GM18526 (cell line): ENCODE data around the gene BOD1.

Experiments
- POLR2A ChIP-seq: IDR thresholded peaks from 3 replicates; pipeline ENCODE4 v1.6.1; 2011; ENCODE audit not compliant: insufficient read length; ENCODE audit errors: extremely low read depth

The BOD1 gene

DNA sequence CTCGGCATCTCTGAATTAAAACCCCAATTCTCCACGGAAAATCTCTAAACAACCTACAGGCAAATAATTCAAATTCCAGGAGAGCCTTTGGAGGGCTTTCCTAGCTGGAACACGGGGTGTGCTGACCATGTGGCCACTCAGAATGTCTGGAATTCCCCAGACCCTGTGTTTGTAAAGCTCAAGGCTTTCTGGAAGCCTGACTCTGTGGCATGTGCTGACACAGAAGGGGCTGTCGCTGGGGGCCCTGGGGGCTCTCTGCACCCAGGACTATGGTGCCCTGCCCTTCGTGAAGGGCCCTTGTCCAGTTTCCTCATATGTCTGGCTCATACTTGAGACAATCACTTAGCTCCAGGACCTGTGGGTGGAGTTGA, 29.0 kb upstream of the BOD1 start:
- TF ChIP-seq POLR2A, result no peak

DNA sequence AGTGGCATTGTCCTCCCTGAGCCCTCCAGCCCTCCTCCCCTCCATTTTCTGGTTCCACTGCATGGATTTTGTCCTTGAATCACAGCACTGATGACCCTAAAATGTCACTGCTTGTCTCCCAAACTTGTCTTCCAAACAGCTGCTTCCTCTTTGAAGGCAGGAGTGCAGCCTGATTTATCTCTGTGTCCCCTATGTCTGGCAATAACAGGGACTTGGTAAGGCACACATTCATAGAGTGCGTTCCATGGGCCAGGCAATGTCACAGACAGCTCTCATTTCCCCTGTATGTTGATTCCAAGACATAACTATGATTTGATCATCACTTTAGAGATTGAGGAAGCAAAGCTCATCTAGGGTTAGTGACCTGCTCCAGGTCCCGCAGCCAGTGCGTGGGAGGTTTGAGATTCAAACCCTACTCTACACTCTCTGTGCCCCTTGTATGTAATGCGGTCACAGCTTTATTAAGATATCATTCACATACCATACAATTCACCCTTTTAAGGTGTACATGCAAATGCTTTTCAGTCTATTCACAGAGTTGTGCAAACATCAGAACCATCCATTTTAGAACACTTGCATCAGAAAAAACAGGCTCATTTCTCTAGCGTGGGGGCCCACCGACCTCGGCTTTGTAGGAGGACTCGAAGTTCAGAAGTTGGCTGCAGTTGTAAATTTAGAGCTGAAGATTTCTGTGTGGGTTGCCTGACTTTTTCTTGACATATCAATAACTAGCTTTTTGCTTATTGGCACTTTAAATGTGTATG, 28.4 kb upstream of the BOD1 start:
- TF ChIP-seq POLR2A, result no peak

DNA sequence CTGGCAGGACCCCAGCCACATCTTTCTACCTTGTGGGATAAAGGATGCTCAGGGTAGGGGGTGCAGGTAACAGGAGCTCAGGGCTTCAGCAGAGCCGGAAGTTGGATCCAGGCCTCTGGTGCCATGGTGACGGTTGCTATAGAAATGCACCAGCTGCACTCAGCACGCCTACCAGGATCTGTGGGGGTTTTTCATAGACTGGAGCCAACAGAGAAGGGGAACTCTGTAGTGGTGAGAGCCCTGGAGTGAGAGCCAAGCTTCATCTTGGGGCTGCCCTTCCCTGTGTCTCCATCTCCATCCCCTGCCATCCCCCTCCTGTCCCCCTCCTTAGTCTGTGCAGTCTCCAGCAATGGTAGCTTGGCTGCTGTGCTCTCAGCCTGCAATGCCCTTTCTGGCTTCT, 27.5 kb upstream of the BOD1 start:
- no peak for TF ChIP-seq POLR2A

DNA sequence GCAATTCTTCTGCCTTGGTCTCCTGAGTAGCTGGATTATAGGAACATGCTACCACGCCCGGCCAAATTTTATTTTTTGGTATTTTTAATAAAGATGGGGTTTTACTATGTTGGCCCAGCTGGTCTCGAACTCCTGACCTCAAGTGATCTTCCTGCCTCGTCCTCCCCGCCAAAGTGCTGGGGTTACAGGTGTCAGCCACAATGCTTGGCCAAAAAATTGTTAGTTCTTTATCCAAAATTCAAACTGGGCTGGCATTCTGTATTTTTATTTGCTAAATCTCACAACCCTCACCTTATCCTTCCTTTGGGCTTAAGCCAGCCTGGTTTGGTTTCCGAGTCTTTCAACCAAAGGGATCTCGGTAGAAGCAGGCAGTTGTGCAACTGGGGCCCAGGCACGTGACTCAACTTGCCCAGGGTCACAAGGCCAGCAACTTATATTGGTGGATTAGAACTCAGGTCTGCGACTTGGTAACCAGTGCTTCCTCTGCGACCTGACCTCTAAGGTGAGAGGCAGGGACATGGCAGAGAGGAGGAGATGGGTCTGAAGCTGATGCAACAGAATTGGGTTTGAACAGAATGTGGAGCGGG, 26.5 kb upstream of the BOD1 start:
- no peak for TF ChIP-seq POLR2A

DNA sequence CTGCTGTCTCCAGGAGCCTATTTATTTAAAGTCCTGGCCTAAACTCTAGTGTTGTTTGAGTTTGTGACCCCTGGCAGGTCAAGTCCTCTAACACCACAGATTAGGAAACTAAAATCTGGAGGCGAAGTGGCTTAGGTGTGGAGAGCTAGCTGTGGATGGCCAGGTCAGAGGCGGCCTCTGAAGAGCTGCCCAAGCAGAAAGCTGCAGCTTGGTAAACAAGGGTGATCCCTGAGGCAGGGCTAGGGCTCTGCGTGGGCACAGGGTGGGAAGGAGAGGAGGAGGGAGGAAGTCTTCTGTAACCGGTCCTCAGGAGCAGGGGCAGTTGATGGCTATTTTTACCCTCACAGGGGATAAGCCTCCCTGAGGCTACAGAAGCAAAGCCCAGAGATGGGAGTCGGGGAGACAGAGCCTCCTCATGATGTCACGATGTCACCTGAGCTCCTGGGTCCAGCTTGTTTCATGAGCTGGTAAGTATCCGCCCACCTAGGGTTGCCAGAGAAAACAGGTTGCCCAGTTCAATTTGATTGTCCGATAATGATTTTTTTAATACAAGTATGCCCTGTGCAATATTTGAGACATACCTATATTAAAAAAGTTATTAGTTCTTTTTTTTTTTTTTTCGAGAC, 25.9 kb upstream of the BOD1 start:
- TF ChIP-seq POLR2A, result no peak

DNA sequence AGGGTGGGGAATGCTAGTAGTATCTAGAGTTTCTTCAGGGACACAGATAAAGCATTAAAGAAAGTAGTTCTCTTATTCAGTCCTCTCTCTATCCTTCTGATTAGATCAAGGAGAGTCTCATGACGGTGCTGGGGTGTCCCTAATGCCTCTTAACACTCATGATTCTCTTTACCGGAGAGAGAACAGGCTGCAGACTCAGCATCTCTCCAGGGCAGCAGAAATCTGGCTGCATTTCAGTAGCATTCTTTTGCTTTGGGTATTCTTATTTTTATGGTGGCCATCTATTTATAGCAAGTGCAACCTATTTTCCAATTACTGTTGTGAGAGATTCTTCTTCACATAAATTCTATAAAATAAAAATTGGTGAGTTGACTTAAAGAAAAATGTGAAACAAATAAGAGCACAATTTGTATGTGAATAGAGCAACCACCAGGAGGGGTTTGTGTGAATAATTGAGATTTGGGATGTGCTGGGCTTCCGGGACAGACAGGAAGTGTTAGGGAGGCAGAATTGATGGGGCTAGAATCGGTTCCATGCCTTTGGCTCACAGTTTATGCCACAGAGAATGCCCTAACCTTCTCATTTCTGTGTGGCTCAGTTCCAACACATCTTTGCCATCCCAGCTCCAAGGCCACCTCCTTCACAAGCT, 23.8 kb upstream of the BOD1 start:
- TF ChIP-seq POLR2A, result no peak

DNA sequence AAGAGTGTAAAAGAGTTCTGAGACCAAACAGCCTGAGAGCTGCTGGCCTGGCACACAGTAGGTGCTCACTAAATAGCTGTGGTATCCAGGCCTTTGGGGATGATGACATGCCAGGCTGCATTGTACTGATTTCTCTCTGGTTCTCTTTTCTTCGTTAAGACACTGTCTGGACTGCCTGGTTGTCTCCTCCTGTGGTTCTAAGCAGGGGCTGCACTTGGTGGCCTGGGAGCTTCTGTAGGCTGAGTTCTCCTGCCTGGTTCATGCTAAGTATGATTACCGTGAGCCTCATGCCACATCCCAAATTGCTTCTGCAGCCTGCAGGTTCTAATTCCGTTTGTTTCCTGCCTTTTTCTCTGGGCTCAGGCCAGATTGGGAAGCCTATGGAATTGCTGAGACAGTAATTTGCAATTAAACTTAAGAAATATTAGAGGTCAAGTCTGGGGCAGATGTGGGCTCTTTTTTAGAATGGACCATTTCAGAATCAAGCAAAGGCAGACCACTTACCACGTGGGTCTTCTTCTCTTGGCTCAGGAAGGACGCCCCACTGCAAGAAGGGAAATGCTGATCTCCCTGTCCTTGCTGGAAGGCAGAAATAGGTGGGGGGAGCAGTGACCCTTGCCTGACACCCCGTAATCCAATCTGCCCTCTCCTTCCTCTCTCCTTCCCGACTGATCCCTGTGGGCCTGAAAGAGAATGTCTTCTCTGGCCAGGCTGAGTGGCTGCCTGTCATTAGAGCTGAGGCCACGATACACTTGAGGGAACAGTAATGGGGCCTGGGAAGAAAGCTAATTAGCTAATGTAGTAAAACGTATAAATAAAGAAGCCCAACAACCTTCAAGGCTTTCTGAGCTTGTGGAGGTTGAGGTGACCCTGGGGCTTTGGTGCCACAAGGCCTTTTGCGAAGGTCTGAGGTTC, 21.9 kb upstream of the BOD1 start:
- TF ChIP-seq POLR2A, result no peak

DNA sequence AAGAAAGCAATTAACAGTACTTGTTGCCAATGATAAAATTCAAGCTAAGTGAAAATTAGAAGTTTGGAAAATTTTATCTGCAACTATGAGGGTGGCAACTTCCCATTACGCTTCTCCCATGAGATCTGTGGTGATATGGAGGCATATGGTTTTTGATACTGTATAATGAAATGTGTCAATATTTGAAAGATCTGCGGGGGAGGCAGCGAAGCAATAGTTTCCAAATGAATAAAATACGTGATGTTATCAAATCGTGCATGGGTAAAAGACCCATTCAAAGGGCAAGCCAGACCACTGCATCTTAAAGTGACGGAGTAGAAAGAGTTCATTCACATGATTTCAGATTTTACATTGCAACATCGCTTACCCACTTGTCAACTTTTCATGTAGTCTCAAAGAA, 20.9 kb upstream of the BOD1 start:
- TF ChIP-seq POLR2A, result no peak

DNA sequence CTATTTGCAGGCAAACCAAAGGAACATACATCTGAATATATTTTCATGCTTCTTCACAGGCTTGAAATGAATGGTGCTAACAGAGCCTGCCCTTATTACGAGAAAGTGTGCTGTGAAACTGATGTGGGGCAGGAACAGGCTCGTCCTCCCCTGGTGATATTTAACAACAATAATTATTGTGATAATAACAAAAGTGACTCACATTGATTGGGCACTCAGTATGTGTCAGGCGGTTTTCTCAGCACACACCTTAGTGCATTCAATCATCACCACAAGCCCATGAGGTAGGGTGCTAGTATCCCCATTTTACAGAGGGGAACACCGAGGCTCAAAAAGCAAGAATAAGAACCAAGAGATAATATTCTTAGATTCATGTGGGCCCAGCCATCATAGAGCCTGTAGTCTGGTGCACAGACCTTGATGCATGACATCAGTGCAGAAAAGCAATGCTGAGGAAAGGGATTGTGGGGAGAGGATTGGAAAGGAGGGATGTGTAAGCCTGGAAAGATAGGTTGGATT, 18.1 kb upstream of the BOD1 start:
- TF ChIP-seq POLR2A, result no peak

DNA sequence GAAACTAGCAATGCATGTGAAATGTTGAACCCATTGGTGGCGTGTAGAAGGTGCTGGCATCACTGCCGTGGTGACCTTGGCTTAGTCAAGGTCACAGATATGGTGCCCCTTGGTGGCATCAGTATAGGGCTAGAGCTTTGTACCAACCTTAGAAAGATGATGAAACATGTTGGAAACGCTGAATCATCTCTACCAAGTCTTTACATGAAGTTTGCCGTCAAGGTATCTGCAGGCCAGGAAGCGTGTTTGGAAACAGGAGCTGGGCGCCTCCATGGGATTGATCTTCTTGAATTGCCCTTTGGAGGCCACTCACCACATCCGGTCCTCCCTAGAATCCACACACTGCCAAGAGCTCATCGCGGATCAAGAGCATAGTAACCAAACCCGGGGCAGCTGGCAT, 16.9 kb upstream of the BOD1 start:
- no peak for TF ChIP-seq POLR2A

DNA sequence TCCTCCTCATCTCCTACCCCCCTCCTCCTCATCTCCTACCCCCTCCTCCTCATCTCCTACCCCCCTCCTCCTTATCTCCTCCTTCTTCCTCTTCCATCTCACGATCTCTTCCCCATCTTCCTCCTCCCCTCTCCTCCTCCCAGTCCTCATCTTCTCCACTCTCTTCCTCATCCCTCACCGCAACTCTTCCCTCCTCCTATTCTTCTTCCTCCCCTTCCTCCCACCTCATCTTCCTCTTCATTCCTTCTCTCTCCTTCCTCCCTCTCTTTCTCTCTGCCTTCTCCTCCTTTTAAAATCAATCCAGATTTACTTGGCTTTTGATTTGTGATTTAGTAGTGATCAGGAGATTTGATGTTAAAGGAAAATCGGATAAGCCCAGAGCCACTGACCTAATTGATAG, 15.0 kb upstream of the BOD1 start:
- TF ChIP-seq POLR2A, result no peak

DNA sequence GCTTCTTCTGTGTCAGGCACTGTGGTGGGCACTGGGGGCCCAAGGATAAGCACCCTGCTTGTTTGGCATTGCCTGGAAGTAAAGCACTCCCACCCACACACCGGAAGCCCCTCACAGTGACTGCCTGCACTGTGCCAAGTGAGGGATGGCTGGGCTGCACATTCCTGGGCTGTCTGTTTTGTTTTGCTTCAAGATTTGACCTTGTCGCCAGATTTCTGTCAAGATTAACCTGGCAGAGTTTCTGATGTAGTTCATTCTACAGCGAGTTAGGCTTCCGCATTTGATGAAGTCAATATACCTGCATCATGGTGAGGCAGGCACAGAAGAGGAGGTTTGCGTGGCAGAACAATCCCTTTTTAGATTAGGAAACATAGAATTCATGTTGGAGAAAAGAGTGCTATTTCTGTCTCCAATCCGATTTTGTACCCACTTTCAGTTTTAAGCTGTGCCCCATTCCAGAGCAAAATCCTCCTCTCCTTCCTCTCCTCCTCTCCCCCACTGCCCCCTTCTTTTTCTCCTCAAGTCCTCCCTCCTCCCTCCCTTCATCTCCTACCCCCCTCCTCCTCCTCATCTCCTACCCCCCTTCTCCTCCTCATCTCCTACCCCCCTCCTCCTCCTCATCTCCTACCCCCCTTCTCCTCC, 14.4 kb upstream of the BOD1 start:
- no peak for TF ChIP-seq POLR2A

DNA sequence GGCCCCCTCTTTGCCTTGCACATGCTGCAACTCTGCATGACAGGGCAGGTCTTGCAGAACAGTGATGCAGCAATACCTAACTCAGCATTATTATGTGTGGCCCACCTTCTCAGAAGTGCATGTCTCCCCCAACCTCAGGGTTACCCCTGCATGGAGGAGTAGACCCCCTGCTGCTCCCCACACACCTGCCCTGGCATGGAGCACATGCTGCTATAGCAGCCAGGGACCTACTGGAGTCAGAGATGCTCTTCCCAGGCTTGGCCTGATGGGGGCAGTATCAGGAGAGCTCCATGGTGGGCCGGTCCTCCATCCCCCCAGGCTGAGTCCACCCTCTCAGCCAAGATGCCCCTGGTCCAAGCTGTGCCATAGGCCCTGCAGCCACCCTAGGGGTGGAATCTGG, 13.2 kb upstream of the BOD1 start:
- TF ChIP-seq POLR2A, result no peak

DNA sequence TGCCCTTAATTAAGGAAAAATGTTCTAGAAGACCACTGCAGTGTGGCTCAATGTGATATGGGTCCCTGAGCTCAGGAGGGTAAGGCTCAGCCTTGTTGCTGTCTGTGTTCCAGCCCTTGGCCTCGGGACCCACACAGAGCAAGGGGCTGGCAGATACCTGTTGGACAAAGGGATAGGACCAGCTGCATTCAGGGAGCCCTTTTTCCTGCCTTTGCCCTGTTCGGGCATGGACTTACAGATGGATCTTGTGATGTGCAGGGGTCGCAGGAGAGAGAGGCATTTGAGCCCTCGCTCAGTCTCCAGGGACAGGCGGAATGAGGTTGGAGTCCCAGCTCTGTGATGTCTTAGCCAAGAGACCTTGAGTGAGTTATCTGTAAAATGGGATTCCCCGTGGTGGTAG, 12.1 kb upstream of the BOD1 start:
- TF ChIP-seq POLR2A, result no peak

DNA sequence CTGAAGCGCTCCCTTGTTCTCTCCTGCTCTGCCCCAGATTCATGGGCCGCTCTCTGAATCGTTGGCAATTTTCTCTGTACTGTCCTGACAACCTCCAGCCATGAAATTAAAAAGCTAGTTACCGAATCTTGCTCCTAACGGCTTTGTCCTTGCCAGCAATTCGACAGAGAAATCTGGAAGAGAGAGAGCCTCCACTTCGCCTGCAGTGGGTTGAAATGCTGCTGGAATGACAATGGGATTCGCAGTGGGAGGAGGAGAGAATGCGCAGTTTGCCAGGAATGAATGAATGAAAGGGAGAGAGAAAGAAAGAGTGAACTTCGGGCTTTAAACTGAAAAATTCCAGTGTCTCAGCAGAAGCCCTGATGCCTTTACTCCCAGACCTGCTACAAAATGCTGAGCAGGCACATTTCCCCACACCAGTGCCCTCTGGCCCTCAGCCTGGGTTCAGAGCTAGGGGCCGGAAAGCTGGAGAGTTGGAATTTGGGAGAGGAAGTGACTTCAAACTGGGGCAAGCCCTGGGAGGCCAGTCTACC, 11.5 kb upstream of the BOD1 start:
- TF ChIP-seq POLR2A, result no peak

DNA sequence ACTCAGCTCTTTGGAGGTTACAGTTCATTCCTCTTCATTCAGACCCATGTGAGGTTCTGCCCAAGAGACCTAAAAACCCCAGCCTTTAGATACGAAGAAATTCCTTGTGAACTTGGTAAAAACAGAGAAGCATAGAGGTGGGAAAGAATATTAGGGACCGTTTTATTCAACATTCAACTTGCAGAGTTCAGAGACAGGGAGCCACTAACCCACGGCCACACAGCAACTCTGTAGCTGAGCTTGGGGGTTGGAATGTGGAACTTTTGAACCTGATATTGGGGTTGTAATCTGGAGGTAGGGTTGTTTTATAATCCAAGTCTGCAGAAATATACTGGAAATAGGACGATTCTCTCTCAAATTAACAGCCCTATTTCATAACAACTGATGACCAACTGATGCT, 10.8 kb upstream of the BOD1 start:
- no peak for TF ChIP-seq POLR2A
